ENCODE results near the gene GRPEL1. TPM values are rescaled to one million over a fixed set of nuclear protein-coding genes. Genes with fewer than 3 reads are reported as not detected.

Gene GRPEL1
- total and polyA plus RNA-seq, 10 of the 15 experiments (the other 5 are each of a cell fraction or from before 2014, with no cell fraction given) = 30.8 to 119 (median 67.6) TPM

GRCh38 chr4:7066493-7066892 lies 1.4 kb downstream of the GRPEL1 start:
- ChIA-PET RAD21 (ENCODE audit: unreplicated experiment) (interaction anchor here (0.7 to 6.0 kb wide), 5 partner anchors 22 to 492 kb away, joined by 3 to 87 read pairs (median 3); partner anchors contain the start of genes MAN2B2 and TADA2B), POLR2A (interaction anchor here (0.7 to 6.5 kb wide), 7 partner anchors 10 to 330 kb away, joined by 3 to 88 read pairs (median 4); partner anchors contain the start of genes TADA2B and TBC1D14), CTCF (interaction anchor here (0.7 to 11.2 kb wide), 10 partner anchors 10 to 347 kb away, joined by 3 to 210 read pairs (median 16); partner anchors contain the start of genes TADA2B and TBC1D14), SMC1A (ENCODE audit: uncharacterized antibody, unreplicated experiment) (interaction anchor here (0.9 to 7.2 kb wide), 13 partner anchors 9 to 348 kb away, joined by 3 to 79 read pairs (median 4); partner anchors contain the start of gene TADA2B)
- no peaks in the 10 kb centered on the region; a peak in 1 of 4 replicates for H3K27me3 ChIP-seq (replicated peaks in 1 of 2; ENCODE audit: control insufficient read depth in 2 of 2, insufficient read depth in 2 of 2, low read length in 1 of 2)
- H4K20me1 ChIP-seq (ENCODE audit: control insufficient read depth, insufficient read depth) = peaks cover 3% of the 10 kb centered on the region; the same call in 1 of the 2 replicates
- peak overlapping the region; percentile 92 for H3K9ac ChIP-seq (ENCODE audit: control insufficient read depth, insufficient read depth, low read length)
- FAIRE-seq (no peak), ATAC-seq (no peak), DNase-seq (ENCODE audit: low read depth, low spot score) (no peak)
- H3K79me2 ChIP-seq (ENCODE audit: control insufficient read depth, insufficient read depth, low read length) = peaks cover 38% of the 10 kb centered on the region
- WGBS (ENCODE audit: insufficient coverage, insufficient replicate concordance, low lambda C conversion rate, missing lambda C conversion rate) = 69% methylated on average over 4 of the region's 4 CpGs
- no peak overlapping the region for H3K27ac ChIP-seq (ENCODE audit: control insufficient read depth, insufficient read depth)
- peak overlapping the region; percentile 68 for H3K4me3 ChIP-seq
- intact Hi-C loops (cut with micrococcal nuclease; ENCODE audit: unreplicated experiment) (loop anchor here (5.0 kb wide), 1 partner anchor 284 kb away; the partner anchor contains the start of gene KIAA0232), in situ Hi-C loops (cut with MboI) (no loop called here)
- TF ChIP-seq IRF5 (IDR thresholded peaks at IDR 0.05; ENCODE audit: borderline replicate concordance) (no peak), SPI1 (IDR thresholded peaks at IDR 0.05; ENCODE audit: borderline replicate concordance, insufficient read depth, low read depth, low read length) (no peak), ZBTB11 (CRISPR knock-in tag; IDR thresholded peaks at IDR 0.05) (no peak), TAF1 (IDR thresholded peaks at IDR 0.05; ENCODE audit: borderline replicate concordance, low read depth, low read length) (no peak), EZH2 (IDR thresholded peaks at IDR 0.05; ENCODE audit: borderline replicate concordance, control insufficient read depth, low read depth, low read length) (no peak), ZBED1 (IDR thresholded peaks at IDR 0.05; ENCODE audit: borderline replicate concordance) (no peak), BHLHE40 (IDR thresholded peaks at IDR 0.05; ENCODE audit: borderline replicate concordance in 1 of 2, low read depth in 2 of 2, low read length in 1 of 2) (no peak), KAT2A (conservative IDR thresholded peaks at IDR 0.05; ENCODE audit: control insufficient read depth, low read depth, low read length) (no peak), ZNF687 (IDR thresholded peaks at IDR 0.05) (no peak), NFYA (IDR thresholded peaks at IDR 0.05; ENCODE audit: borderline replicate concordance, low read depth, low read length) (no peak)
- peaks cover 8 to 17% of the 10 kb centered on the region in 2 experiments for H3K36me3 ChIP-seq (ENCODE audit: control insufficient read depth in 2 of 2, insufficient read depth in 2 of 2, low read length in 1 of 2)
- no peaks in the 10 kb centered on the region for H3K9me3 ChIP-seq (replicated peaks; ENCODE audit: control insufficient read depth, insufficient read depth, low read length)
- H2AFZ ChIP-seq (ENCODE audit: control insufficient read depth, low read depth, low read length) = no peak overlapping the region
- TSS peak; percentile 66 for BruUV-seq (replicated peaks)
- H3K4me1 ChIP-seq (ENCODE audit: control insufficient read depth, insufficient read depth, low read length) = peaks cover 14% of the 10 kb centered on the region
- peak overlapping the region; percentile 97 for H3K4me2 ChIP-seq (ENCODE audit: control insufficient read depth, insufficient read depth)
